GM18868 (cell line): ENCODE data around the gene ST7.

Experiments
- ATAC-seq: cut with Tn5 transposase; IDR thresholded peaks from one replicate; pipeline ENCODE4 v1.9.1; 2021; ENCODE audit warnings: mild to moderate bottlenecking, moderate library complexity; ENCODE audit not compliant: unreplicated experiment

The ST7 gene

GRCh38 chr7:117251687-117252086 lies 298.4 kb downstream of the ST7 start:
- peak; percentile 77 for ATAC-seq

GRCh38 chr7:117259615-117260014 lies 306.3 kb downstream of the ST7 start:
- no peak for ATAC-seq

GRCh38 chr7:117262546-117262945 lies 309.2 kb downstream of the ST7 start:
- no peak for ATAC-seq

- ATAC-seq, result no peak
Measured at GRCh38 chr7:117264716-117265115, 311.4 kb downstream of the ST7 start.

GRCh38 chr7:117269417-117269816 lies 316.1 kb downstream of the ST7 start:
- no peak for ATAC-seq

GRCh38 chr7:117269886-117270285 lies 316.6 kb downstream of the ST7 start:
- ATAC-seq, result no peak

GRCh38 chr7:117270371-117270770 lies 317.1 kb downstream of the ST7 start:
- ATAC-seq, result no peak

GRCh38 chr7:117271566-117271965 lies 318.3 kb downstream of the ST7 start:
- ATAC-seq, result no peak

GRCh38 chr7:117272017-117272759 lies 318.9 kb downstream of the ST7 start:
- no peak for ATAC-seq

- ATAC-seq, result no peak
Measured at GRCh38 chr7:117273325-117273724, 320.0 kb downstream of the ST7 start.

- no peak for ATAC-seq
Measured at GRCh38 chr7:117273814-117274225, 320.5 kb downstream of the ST7 start.

GRCh38 chr7:117274951-117275350 lies 321.6 kb downstream of the ST7 start:
- ATAC-seq, result no peak

- no peak for ATAC-seq
Measured at GRCh38 chr7:117277576-117277975, 324.3 kb downstream of the ST7 start.

GRCh38 chr7:117278040-117278439 lies 324.7 kb downstream of the ST7 start:
- no peak for ATAC-seq

- ATAC-seq, result no peak
Measured at GRCh38 chr7:117279203-117279602, 325.9 kb downstream of the ST7 start.
